ENCODE data around the gene HSDL1. TPM values are rescaled to one million over a fixed set of nuclear protein-coding genes. Genes with fewer than 3 reads are reported as not detected.

The HSDL1 gene
- total and polyA plus RNA-seq, 10 of the 15 experiments (the other 5 are each of a cell fraction or from before 2014, with no cell fraction given): 2.0 to 13.4 (median 5.6) TPM

DNA sequence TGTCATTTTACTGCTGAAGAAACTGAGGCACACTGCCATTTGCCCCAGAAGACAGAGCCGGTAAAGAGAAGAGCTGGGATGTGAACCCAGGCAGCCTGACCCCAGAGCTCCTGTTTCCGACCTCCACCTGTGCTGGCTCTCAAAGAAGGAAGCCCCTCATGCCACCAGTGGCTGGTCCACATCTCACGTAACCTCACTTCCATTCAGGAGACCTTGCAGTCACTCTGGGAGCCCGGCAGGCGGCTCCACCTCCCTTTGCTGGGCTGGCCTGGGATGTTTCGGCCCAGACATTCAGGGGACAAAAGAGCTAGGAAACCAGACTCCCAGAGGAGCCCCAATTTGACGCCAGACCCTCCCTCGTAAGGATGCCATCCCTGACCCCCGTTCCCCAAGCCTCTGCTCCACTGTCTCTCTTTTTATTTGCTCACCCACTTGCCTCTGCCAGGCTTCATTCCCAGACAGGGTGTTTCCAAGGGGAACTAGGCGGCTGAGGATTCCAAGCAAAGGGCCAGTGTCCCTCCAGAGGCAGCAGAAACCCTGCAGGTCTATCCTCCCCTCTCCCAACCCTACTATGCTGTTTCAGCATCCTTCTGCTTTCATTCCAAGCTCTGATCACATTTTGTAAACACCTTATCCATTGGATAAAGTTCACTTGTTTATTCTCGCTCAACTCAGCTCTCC is 39.1 kb upstream of the HSDL1 start:
- CTCF ChIA-PET: interaction anchor here (0.7 to 1.2 kb wide), 3 partner anchors 99 to 120 kb away, joined by 3 read pairs; no protein-coding TSS in a partner anchor
- FAIRE-seq (no peak), DNase-seq (ENCODE audit: low read depth, low spot score) (no peak), ATAC-seq (no peak)
- in situ Hi-C loops (cut with MboI): loop anchor here (5.0 kb wide), 1 partner anchor 227 kb away; no protein-coding TSS in a partner anchor
- POLR2A ChIA-PET: no interaction called here
- BruUV-seq (replicated peaks): no TSS peak
- no peak overlapping the region for H2AFZ ChIP-seq (ENCODE audit: control insufficient read depth, low read depth, low read length)
- 94% methylated on average over 11 of the region's 11 CpGs for WGBS (ENCODE audit: insufficient coverage, insufficient replicate concordance, low lambda C conversion rate, missing lambda C conversion rate)
- intact Hi-C loops (cut with micrococcal nuclease; ENCODE audit: unreplicated experiment): no loop called here
- H3K4me1 ChIP-seq (ENCODE audit: control insufficient read depth, insufficient read depth, low read length): no peaks in the 10 kb centered on the region
- H3K4me2 ChIP-seq (ENCODE audit: control insufficient read depth, insufficient read depth): no peak overlapping the region
- no peak overlapping the region for H3K4me3 ChIP-seq
- H3K9me3 ChIP-seq (replicated peaks; ENCODE audit: control insufficient read depth, insufficient read depth, low read length): no peaks in the 10 kb centered on the region
- H3K79me2 ChIP-seq (ENCODE audit: control insufficient read depth, insufficient read depth, low read length): peaks cover 17% of the 10 kb centered on the region
- SMC1A ChIA-PET (ENCODE audit: uncharacterized antibody, unreplicated experiment): no interaction called here
- no peak overlapping the region for H3K9ac ChIP-seq (ENCODE audit: control insufficient read depth, insufficient read depth, low read length)
- RAD21 ChIA-PET (ENCODE audit: unreplicated experiment): no interaction called here
- no peaks in the 10 kb centered on the region for H4K20me1 ChIP-seq (ENCODE audit: control insufficient read depth, insufficient read depth)
- H3K36me3 ChIP-seq (ENCODE audit: control insufficient read depth in 2 of 2, insufficient read depth in 2 of 2, low read length in 1 of 2): peaks cover 0 to 19% of the 10 kb centered on the region in 2 experiments; a peak in 3 of 4 replicates
- H3K27me3 ChIP-seq (replicated peaks in 1 of 2; ENCODE audit: control insufficient read depth in 2 of 2, insufficient read depth in 2 of 2, low read length in 1 of 2): no peaks in the 10 kb centered on the region
- H3K27ac ChIP-seq (ENCODE audit: control insufficient read depth, insufficient read depth): no peak overlapping the region
- TF ChIP-seq BACH1 (IDR thresholded peaks at IDR 0.05; ENCODE audit: borderline replicate concordance) (no peak), EGR1 (IDR thresholded peaks at IDR 0.05; ENCODE audit: borderline replicate concordance in 1 of 2, low read depth in 2 of 2, low read length in 2 of 2) (no peak), MTA2 (IDR thresholded peaks at IDR 0.05; ENCODE audit: low read depth) (no peak), MAX (IDR thresholded peaks at IDR 0.05; ENCODE audit: low read depth, low read length) (no peak), SIX5 (IDR thresholded peaks at IDR 0.05; ENCODE audit: low read depth, low read length, severe bottlenecking) (no peak), NR2C2 (IDR thresholded peaks at IDR 0.05; ENCODE audit: borderline replicate concordance, control insufficient read depth, insufficient read length, low read depth) (no peak), KDM1A (IDR thresholded peaks at IDR 0.05; ENCODE audit: borderline replicate concordance) (no peak), BMI1 (IDR thresholded peaks at IDR 0.05; ENCODE audit: borderline replicate concordance) (no peak), IRF5 (IDR thresholded peaks at IDR 0.05; ENCODE audit: borderline replicate concordance) (no peak), KLF5 (IDR thresholded peaks at IDR 0.05; ENCODE audit: partially characterized antibody) (no peak), E4F1 (IDR thresholded peaks at IDR 0.05; ENCODE audit: borderline replicate concordance, partially characterized antibody) (no peak), REST (IDR thresholded peaks at IDR 0.05; ENCODE audit: low read depth, low read length) (no peak), HCFC1 (IDR thresholded peaks at IDR 0.05; ENCODE audit: low read length) (no peak), ZSCAN29 (IDR thresholded peaks at IDR 0.05) (no peak), FOXK2 (IDR thresholded peaks at IDR 0.05) (no peak), NRF1 (conservative IDR thresholded peaks at IDR 0.05; ENCODE audit: low read depth, low read length) (no peak), SRF (IDR thresholded peaks at IDR 0.05; ENCODE audit: low read depth in 2 of 2, low read length in 2 of 2) (no peak)
